Measurements from ENCODE around the gene KIF4B.

Gene KIF4B

GRCh38 chr5:155056644-155057269, 43.2 kb downstream of the KIF4B start:
- no peak for DNase-seq

GRCh38 chr5:155057626-155058025, 44.1 kb downstream of the KIF4B start:
- no peak for DNase-seq

- DNase-seq = no peak
These were observed 51.0 kb downstream of the KIF4B start for GRCh38 chr5:155064580-155064979.

GRCh38 chr5:155066886-155067595, 53.5 kb downstream of the KIF4B start:
- DNase-seq = no peak
